NCI-H524 treated with DMSO at 0.1 percent for 48 hours (cell line): ENCODE measurements around the gene ICA1L.
"Not testable (repeated sequence)": the region's sequence is repeated elsewhere in the genome, so short reads cannot be mapped to it uniquely, and the experiment has no call there.

Experiments used
- DNase-seq: peaks from one replicate; lab custom pipeline; 2025; lab: John Stamatoyannopoulos, UW

ICA1L gene

DNA sequence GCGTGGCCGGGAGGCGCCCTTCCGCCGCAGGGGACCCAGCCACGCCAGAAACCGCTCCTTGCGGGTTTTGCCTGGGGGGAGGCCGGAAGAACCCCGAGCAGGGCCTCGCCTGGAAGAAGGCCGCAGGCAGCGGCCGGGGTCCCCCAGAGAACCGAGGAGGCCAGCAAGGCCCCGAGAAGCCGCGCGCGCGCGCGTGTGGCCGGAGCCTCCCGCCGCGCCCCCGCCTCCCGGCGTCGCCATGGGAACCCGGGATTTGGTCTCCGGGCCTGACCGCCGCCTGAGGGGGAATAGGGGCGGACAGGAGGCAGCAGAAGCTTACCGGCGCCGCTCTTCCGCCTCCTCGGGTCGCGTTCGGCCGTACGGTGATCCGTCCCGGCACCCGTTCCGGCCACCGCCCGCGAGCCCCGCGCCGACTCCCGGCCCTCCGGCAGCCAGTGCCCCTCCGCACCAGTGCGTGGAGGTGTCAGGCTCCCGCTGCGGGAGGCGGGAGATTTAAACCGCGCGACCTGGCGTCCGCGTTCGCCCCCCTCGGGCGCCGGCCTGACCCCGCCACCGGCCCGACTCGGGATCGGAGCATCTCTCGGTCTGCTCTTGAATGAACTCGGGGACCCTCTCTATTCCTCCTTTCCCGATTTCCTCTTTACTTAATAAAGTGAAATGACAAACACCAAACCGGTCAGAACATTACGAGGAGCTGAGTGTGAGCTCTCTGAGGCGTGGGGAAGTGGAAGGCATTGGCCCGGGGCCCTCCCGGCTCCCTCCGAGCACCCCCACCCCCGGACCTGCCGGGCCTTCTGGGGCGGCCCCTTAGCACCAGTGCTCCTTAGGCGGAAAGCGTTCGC, at the start of gene ICA1L:
Gene ICA1L, minus strand, starts transcription at position 467 of the 842 bp plus-strand sequence. CDS start 42,757 bp downstream, outside the sequence.
- DNase-seq, result no peak

DNA sequence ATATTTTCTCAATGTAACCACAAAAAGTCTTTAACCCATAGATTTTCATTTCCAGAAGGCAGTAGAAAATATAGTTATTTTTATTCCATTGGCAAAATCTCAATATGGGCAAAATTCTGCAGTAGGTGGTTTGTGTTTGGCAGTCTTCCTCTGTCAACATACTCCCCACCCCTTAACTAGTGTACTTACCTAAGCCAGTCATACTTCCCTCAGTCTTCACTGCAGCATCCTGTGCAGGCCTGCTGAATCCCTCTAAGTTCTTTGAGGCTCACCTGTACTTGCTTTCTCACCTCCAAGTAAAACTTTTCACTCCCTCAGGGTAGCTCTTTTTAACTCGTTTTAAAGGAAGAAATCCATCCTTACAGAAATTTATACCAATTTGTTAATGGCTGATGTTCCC, 47.3 kb upstream of the ICA1L start:
- no peak for DNase-seq

DNA sequence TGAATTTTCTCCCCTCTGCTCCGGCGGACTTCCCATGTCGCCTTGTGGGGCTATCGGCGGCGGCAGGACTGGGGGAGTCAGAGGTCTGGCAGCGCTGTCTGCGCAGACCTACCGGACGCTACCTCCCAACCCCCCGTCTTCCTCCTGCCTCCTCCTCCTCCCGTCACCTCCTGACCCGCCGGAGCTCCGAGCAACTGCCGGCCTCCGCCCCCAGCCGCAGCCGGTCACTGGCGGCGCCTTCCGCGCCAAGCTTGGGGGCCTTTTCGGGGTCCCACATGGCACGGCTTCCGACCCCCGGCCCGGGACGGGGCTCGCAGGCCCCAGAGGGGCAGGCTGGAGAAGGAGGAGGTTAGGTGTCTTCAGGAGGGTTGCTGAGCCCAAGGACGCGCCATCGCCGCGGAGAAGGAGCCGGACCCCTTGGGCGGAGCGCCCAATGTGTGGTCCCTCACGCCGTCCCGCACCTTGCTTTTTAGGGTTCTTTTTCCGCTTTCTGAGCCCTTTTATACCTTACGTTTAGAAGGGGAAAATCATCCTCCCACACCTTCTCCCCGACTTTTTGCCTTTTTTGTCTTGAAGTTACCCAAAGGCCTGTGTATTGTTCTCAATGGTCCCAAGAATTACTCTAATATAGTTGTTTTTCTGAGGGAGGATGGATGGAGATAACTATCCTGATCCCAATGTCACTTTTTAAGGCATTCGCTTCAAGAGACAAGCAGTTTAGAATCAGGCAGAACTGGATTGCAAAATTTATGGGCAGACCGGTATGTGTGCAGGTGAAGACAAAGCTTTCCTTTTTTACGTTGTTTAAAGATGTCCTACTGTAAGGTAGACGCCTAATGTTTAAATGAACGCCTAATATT, 41.0 kb upstream of the ICA1L start:
- not testable (repeated sequence) for DNase-seq

DNA sequence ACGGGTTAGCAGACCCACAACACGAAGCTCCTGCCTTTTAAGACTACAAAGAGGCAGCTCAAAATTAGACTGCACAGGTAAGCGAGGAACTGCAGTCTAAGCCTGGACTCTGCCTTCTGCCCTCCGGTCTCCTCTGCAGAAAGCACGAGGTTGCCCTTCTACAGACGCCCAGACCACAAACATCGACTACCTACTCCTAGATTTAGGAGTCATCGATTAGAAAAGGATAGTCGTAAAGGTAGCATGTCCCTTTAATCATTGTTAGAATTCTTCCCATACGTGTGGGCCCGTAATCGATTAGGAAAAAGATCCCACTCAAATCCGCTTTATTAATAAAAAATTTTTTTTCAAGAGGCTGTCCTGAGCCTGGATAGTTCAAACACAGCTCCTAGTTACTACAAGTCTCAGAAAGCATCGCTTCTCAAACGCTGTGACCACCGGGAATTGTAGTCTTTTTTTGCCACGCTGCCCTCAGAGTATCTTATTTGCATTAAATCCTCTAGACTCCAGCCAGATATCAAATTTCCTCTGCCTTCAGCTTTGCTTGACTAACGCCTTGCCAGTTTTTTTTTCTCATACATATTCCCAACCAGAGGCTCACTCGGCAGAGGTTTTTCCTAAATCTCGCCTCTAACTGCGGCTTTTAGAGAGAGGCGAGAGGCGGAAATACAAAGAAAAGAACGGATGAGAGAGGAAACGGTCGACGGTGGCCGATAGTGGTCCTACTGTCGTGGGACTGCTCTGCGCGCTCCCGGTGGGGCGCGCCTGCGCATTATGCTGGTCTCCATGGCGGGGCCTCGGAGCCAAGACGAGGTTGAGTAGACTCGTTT, 40.2 kb upstream of the ICA1L start, which contains the start of the genes CARF and WDR12:
Gene CARF, plus strand, starts transcription at position 764 of the 830 bp plus-strand sequence. CDS start 29,628 bp downstream, outside the sequence.
Gene WDR12, minus strand, starts transcription at position 162 of the 830 bp plus-strand sequence. CDS start 197 bp downstream, outside the sequence.
- peak; percentile 86 for DNase-seq

DNA sequence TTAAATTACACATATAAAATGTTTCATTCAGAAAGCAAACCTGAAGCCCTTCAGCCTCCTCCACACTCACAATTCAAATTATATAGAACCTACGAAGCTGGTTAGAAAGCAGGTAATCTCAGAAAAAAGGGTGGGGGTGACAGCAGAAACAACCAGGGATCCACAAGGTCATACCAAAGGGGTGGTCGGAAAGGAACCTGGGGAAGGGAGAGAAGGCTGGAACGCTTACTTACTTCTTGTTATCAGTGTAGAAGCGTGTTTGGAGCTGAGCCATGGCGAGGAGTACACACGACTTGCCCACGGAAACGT, 39.6 kb upstream of the ICA1L start:
- DNase-seq, result no peak

DNA sequence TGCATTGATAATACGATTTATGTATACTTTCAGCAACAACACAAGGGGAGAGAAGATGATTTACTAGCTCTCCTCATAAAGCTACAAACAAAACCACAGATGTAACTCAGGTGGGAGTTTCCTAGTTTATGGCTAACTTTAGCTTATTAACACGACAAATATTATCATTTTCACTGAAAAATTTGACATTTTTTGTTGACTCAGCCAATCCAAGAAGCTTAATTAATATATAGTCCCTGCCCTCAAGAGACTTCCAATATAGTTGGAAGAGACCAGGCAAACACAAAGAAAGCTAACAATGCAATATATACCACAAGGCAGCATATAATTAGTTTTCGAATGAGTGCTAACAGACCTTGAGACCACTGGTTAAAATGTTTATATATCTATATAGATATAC, 39.1 kb upstream of the ICA1L start:
- no peak for DNase-seq

DNA sequence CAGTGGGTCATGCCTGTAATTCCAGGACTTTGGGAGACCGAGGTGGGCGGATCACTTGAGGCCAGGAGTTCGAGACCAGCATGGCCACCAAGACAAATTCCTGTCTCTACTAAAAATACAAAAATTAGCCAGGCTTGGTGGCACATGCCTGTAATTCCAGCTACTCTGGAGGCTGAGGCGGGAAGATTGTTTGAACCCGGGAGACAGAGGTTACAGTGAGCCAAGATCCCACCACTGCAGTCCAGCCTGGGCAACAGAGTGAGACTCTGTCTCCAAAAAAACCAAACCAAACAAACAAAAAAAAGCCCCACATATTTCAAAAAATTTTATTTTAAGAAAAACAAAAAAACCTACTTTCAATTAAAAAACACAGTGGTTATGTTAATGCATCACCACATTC, 38.7 kb upstream of the ICA1L start:
- DNase-seq, result not testable (repeated sequence)

DNA sequence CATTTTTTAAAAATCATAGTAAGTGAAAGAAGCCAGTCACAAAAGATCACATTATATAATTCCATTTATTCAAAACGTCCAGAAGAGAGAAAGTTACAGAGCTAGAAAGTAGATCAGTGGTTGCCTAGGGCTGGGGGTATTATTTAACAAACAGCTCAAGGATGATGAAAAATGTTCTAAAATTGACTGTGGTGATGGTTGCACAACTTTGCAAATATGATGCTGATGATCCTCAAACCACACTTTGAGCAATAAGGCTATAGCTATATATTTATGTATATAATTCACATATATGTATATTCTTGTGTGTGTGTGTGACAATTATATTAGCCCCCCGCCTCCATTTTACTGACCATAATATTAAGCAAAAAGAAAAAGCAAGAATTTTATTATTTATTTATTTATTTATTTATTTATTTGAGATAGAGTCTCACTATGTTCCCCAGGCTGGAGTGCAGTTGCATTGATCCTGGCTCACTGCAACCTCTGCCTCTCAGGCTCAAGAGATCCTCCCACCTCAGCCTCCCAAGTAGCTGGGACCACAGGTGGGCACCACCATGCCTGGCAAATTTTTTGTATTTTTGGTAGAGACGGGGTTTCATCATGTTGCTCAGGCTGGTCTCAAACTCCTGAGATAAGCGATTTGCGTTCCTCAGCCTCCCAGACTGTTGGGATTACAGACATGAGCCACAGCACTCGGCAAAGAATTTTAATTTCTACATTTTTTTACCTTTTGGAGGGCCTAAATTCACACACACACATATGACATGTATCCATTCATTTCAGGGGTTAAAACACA, 38.0 kb upstream of the ICA1L start:
- DNase-seq, result no peak

DNA sequence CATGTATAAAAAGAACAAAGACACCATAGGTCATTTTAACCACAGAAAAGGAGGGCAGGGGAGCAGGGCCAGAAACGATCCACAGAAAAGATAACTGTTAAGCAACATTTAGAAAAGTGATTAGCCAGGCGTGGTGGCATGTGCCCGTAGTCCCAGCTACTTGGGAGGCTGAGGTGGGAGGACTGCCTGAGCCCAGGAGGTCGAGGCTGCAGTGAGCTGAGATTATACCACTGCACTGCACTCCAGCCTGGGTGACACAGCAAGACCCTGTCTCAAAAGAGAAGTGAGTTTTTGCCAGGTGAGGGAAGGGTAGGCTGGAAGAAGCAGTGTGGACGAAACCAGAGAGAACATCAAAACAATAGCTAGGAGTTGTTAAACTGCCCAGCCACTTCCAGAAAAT, 36.6 kb upstream of the ICA1L start:
- no peak for DNase-seq

DNA sequence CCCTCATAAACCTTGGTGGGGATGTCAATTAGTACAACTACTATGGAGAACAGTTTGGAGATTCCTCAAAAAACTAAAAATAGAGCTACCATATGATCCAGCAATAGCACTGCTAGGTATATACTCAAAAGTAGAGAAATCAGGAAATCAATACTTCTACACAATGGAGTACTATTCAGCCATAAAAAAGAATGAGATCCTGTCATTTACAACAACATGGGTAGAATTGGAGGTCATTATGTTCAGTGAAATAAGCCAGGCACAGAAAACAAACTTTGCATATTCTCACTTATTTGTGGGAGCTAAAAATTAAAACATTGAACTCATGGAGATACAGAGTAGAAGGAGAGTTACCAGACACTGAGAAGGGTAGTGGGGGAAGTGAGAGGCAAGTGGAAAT, 33.9 kb upstream of the ICA1L start:
- not testable (repeated sequence) for DNase-seq

DNA sequence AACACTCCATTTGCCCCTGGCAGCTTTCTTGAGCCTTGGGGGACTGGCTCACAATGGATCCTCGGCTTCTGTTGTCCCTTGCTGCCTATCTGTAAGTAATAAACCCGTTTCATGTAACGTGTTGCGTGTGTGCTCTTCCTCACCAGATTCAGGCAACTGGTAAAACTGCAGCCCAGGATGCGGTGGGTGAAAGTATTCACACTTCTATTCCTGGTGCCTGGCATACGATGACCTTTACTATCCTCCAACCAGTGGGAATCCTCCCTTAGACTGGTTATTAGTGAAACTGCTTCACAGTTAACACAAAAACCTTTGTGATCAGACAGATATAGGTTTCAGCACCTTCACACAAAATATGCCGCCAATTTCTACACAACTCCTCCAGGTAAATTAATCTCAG, 13.6 kb upstream of the ICA1L start:
- no peak for DNase-seq

DNA sequence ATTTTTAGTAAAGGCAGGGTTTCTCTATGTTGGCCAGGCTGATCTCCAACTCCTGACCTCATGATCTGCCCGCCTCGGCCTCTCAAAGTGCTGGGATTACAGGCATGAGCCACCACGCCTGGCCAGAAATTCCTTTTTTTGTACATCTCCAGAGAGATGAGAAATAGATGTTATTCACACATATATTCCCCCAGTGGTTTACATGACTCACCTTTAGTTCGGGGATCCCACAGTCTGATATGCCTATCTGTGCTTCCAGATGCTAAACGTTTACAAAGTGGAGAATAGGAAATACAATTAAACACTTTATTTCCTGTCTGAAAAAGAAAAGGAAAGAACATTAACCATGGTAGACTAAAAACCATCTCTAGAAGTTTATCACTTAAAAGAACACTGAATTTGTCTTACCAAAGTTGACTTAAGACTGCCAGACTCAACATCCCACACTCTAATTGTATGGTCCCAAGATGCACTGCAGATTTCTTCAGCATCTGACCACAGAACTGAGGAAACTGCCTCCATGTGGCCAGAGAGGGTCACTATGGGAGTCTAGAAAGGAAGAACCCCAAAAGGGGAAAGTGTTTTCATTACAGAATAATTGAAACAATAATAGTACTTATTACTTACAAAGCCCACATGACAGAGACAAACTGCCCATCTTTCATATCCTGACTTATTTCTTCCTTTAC, 12.6 kb upstream of the ICA1L start:
- DNase-seq, result no peak

DNA sequence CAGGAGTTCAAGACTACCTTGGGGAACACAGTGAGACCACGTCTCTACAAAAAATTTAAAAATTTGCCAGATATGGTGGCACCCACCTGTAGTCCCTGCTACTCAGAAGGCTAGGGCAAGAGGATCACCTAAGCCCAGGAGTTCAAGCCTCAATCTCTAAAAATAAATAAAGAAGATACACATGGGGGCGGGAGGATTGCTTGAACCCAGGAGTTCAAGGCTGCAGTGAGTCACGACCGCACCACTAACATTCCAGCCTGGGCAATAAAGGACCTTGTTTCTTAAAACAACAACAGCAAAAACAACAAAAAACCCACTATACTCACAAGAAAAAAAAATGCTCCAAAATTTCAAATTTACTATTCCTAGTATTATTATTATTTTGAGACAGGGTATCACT, 10.0 kb upstream of the ICA1L start:
- DNase-seq, result no peak

DNA sequence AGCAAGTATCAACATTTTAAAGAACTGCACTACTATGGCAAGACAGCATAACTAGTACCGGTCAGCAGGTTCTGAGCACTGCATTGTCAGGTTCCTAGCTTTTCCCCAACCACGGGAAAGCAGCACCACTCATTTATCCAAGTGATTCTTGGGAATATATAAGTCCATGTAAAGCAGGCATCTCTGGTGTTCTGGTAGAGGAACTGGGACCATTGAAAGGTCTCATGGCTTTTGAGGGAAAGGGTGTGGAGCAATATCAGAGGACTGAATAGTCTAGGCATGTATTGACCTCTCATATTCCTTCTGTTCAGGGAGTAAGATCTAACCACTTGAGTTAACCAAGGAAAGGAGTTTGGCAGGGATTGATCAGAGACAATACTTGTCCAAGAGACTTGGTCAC, 6.1 kb upstream of the ICA1L start:
- no peak for DNase-seq

DNA sequence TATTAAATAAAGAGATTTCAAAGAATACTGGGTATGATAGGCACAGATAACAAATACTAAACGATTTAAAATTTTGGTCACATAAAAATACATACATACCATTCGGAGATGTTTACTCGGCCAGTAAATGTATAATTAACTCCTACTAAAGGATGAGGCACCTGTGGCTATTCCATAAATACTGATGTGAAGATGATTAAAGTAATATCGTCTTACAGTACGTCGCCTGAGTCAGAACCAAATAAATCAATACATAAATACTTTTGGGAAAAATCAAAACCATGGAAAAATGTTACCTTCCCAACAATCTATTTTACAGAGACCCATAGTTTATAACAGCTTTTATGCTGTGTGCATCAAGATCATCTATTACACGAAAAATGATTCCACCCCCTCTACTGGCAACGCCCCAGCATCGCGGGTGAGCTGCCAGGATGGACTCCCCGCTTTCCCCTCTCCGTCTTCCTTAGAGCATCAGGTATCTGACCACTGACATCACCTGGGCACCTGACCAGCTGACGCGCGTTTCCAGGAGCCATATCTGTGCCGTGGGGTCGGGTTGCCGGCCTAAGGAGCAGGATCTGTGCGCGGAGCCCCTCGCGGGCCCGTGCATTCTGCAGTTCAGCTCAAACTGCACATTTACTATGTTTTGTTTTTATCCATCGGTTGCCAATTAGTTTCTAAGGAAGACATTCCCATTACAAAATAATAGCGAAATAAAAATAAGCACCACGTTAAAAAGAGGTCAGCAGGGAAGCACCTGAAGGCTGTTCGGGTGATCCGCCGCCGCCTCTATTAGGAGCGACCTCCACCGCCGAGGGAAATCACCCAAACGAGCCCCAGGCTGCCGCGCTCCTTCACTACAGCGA, 901 bp downstream of the ICA1L start:
- DNase-seq, result peak; percentile 28

DNA sequence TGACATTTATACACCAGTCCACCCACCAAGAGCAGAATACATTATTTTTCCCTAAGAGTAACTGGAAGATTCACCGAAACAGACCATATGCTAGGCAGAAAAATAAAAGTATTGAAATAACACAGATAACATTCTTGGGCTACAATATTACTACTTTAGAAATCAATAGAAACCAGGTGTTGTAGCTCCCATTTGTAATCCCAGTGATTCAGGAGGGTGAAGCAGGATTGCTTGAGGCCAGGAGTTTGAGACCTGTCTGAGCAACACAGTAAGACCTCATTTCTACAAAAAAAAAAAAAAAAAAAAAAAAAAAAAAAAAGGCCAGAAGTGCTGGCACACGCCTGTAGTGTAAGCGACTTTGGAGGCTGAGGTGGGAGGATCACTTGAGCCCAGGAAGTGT, 9.6 kb downstream of the ICA1L start:
- DNase-seq, result no peak

DNA sequence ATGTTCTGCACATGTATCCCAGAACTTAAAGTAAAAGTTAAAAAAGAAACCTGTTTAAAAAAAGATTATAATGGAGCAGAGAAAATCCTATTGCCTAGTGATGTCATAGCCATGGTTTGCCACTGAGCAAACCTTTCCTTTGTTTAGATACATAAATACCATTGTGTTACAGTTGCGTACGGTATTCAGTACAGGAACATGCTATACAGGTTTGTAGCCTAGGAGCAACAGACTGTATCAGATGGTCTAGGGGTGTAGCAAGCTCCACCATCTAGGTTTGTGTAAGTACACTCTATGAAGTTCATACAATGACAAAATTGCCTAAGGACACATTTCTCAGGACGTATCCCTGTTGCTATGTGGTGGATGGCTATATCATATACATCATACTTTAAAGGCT, 13.0 kb downstream of the ICA1L start:
- DNase-seq, result no peak

DNA sequence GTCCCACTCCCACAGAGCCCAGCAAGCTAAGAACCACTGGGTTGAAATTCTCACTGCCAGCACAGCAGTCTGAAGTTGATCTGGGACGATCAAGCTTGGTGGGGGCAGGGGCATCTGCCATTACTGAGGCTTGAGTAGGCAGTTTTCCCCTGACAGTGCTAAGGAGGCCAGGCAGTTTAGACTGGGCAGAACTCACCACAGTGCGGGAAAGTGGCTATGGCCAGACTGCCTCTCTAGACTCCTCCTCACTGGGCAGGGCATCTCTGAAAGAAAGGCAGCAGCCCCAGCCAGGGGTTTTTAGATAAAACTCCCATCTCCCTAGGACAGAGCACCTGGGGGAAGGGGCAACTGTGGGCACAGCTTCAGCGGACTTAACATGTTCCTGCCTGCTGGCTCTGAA, 22.2 kb downstream of the ICA1L start:
- DNase-seq, result not testable (repeated sequence)

DNA sequence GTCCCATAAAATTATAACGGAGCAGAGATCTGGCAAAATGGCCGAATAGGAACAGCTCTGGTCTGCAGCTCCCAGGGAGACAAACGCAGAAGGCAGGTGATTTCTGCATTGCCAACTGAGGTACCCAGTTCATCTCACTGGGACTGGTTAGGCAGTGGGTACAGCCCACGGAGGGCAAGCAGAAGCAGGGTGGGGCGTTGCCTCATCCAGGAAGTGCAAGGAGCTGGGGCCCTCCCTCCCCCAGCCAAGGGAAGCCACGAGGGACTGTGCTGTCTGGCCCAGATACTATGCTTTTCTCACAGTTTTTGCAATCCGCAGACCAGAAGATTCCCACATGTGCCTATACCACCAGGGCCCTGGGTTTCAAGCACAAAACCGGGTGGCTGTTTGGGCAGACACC, 22.8 kb downstream of the ICA1L start:
- DNase-seq, result no peak
